GM21529 (cell line): ENCODE data around the gene GLT8D2.
A peak's percentile ranks its signal among the peaks of the same experiment; 100 is the strongest.

Experiments
- ATAC-seq: cut with Tn5 transposase; IDR thresholded peaks from one replicate; pipeline ENCODE4 v1.9.1; 2021; ENCODE audit not compliant: unreplicated experiment

Gene GLT8D2

GRCh38 chr12:104049903-104050356 lies at the start of gene GLT8D2:
GLT8D2 (minus strand) TSS chr12:104050187; CDS start chr12:104019648, 30,539 bp downstream.
- ATAC-seq, result no peak

GRCh38 chr12:104097954-104098353 lies 48.0 kb upstream of the GLT8D2 start:
- no peak for ATAC-seq

DNA sequence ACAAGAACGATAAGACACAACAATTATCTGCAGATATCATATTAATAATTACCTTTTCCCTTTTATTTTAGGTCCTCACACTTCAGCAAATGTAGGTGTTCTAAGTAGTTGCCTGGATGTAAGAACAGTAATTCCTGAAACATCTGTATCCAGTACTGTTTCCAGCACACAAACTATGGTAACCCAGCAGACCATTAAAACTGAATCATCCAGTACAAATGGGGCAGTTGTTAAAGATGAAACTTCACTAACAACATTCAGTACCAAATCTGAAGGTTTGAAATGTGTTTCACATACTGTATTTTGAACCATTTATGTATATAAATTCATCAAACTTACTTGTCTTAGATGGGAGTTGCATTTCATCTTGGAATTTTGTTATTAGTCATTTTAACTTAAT lies 45.3 kb upstream of the GLT8D2 start:
- no peak for ATAC-seq

- ATAC-seq, result no peak
Measured at GRCh38 chr12:104094284-104094683, 44.3 kb upstream of the GLT8D2 start.

GRCh38 chr12:104091136-104091535 lies 41.1 kb upstream of the GLT8D2 start:
- ATAC-seq, result no peak

GRCh38 chr12:104090685-104091084 lies 40.7 kb upstream of the GLT8D2 start:
- no peak for ATAC-seq

GRCh38 chr12:104083769-104084475 lies 33.9 kb upstream of the GLT8D2 start:
- ATAC-seq, result peak; percentile 92

DNA sequence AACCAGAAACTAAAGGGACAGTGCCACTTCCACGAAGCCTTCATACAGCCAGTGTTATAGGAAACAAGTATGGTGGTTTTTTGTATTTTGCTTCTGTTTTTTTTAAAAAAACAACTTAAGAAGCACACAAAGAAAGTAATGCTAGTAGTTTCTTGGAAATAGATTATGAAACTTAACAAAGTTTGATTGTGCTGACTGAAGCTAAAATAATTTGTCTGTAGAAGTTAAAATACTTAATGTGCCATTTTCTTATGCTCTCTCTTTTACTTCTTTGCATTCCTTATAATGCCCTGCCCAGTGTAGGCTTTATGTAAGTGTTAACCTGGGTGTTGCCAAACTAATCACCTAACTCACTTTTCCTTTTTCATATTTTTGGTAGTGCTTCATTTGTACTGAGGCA lies 30.8 kb upstream of the GLT8D2 start:
- no peak for ATAC-seq

GRCh38 chr12:104079024-104079423 lies 29.0 kb upstream of the GLT8D2 start:
- ATAC-seq, result no peak

- no peak for ATAC-seq
Measured at GRCh38 chr12:104073699-104074098, 23.7 kb upstream of the GLT8D2 start.

- ATAC-seq, result no peak
Measured at GRCh38 chr12:104072099-104072498, 22.1 kb upstream of the GLT8D2 start.

GRCh38 chr12:104064842-104065427 lies 14.9 kb upstream of the GLT8D2 start:
- ATAC-seq, result peak; percentile 24

DNA sequence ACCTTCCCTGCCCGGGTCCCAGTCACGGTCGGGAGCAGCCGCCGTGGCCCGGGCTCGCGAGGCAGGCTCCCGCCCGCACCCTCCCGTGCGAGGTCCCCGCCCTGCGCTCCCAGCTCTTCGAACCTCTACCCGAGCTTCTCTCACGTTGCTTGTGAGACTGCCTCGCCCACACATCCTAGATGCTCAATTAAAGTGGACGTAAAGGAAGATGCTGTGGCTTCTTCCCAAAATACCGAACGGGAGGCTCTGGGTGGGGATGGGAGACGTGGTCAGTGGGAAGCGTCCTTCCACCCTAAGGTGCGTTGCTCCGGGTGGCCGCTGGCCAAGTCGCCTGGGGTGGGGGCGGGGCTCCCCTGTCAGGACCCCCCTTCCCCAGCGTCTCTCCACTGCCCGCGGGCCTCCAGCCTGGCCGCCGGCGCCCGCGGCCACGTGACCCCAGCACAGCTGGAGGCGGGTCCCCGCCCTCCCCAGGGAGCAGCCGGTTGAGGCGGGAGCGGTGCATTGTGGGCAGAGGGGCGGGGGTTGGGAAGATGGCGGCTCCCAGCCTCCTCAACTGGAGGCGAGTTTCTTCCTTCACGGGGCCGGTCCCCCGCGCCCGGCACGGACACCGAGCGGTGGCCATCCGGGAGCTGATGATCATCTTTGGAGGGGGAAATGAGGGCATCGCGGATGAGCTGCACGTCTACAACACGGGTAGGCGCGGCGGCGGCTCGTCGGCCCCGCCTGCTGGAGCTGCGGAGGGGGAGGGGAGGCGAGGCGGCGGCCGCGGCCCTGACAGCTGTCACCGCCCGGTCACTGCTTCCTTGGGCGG lies 14.2 kb upstream of the GLT8D2 start, which contains the start of gene HCFC2:
Gene HCFC2, plus strand, starts transcription at position 501 of the 811 bp plus-strand sequence. Its CDS starts 30 bp downstream, at position 531.
- ATAC-seq, result peak; percentile 85

DNA sequence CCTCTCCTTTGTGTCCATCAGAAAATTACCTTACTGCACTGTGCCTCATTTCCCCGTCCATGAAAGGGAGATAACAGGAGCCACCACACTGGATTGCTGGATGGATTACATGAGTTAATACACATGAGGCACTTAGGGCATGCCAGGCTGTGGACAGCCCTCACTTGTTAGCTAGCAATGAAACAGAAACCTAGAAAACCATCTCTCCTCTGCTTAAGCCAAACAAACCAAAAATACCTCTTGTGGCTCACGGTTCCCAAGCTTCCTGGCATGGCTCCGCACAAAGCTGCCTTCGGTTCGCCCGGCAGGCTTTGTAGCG lies 13.7 kb upstream of the GLT8D2 start:
- peak; percentile 30 for ATAC-seq

DNA sequence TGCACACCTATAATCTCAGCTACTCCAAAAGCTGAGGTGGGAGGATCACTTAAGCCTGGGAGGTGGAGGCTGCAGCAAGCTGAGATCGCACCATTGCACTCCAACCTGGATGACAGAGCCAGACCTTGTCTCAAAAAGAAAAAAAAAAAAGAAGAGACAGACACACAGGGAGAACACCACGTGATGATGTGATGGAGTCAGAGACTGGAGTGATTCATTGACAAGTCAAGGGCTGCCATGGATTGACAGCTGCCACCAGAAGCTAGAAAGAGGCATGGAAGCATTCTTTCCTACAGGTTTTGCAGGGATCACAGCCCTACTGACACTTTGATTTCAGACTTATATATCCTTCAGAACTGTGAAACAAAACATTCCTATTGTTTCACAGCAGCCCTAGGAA lies 10.8 kb upstream of the GLT8D2 start:
- ATAC-seq, result no peak

GRCh38 chr12:104059963-104060362 lies 10.0 kb upstream of the GLT8D2 start:
- no peak for ATAC-seq

DNA sequence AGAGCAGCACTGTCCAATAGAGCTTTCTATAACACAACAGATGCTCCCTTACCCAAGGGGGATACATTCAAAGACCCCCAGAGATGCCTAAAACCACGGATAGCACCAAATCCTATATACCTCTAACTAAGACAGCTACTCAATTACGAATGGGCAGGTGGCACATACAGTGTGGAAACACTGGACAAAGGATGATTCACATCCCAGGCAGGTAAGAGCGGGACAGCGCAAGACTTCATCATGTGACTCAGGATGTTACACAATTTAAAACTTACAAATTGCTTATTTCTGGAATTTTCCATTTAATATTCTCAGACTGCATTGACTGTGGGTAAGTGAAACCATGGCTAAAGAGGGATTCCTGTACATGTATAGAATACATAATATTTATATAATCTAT lies 8.8 kb upstream of the GLT8D2 start:
- ATAC-seq, result no peak

GRCh38 chr12:104057771-104058197 lies 7.8 kb upstream of the GLT8D2 start:
- ATAC-seq, result no peak

DNA sequence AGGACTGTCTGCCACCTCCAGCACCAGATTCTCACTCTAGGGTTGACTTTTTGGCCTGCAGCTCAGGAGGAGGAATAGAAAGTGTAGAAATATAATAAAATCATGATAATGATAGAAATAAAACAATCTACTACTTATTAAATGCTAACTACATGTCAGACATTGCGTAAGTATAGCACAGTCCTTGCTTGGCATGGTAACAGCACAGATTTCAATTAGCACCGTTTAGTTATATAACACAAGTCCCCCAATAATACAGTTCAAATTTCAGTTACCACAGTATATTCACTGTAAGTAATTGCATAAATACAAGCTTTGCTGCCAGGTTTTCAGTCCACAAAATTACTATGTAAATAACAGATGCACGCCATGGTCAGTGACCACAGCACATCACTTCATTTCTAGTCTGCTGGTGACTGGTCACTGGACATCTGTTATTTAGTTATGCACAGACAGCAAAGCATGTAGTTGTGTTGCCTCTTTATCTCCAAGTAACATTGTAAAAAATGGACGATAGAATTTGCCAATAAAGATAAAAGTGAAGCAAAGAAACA lies 6.5 kb upstream of the GLT8D2 start:
- no peak for ATAC-seq

- ATAC-seq, result no peak
Measured at GRCh38 chr12:104055686-104056388, 5.8 kb upstream of the GLT8D2 start.
